Upper lobe of left lung (tissue), 4 donors: ENCODE measurements around the gene CAPZB.

Experiments
- CTCF ChIP-seq, 6 experiments: fragments of 450-650 bp in 4 of 6; fragments of 200-600 bp in 2 of 6; sonication (generic) in 2 of 6; IDR thresholded peaks; one replicate each; pipeline ENCODE4 v1.5.1; 2016 to 2019; ENCODE audit warnings: antibody characterized with exemption in 6 of 6
- EP300 ChIP-seq, 4 donors: sonication (generic); formaldehyde crosslinking; IDR thresholded peaks; one replicate each; pipeline ENCODE4 v1.5.1; 2017; ENCODE audit warnings: antibody characterized with exemption in 4 of 4, control low read depth in 2 of 4
- POLR2A ChIP-seq, 4 donors: fragments of 450-650 bp; IDR thresholded peaks; one replicate each; pipeline ENCODE4 v1.5.1; 2016 to 2017; ENCODE audit warnings: antibody characterized with exemption in 4 of 4, mild to moderate bottlenecking in 2 of 4
- POLR2AphosphoS5 ChIP-seq, 2 donors: sonication (generic); formaldehyde crosslinking; IDR thresholded peaks; one replicate each; pipeline ENCODE4 v1.5.1; 2017; ENCODE audit warnings: antibody characterized with exemption in 2 of 2

GRCh38 chr1:19343617-19344350, 141.6 kb downstream of the CAPZB start:
- TF ChIP-seq CTCF (IDR thresholded peaks at IDR 0.05), result no peak
- TF ChIP-seq POLR2AphosphoS5 (IDR thresholded peaks at IDR 0.05), result no peak
- TF ChIP-seq POLR2A (IDR thresholded peaks at IDR 0.05), result no peak
- TF ChIP-seq EP300 (IDR thresholded peaks at IDR 0.05), result no peak
